Adipocyte (in vitro differentiated cells): ENCODE measurements around the gene PALD1.

Experiments
- DNase-seq: peaks from one replicate; pipeline ENCODE4 v3.0.0-alpha.2; 2015; ENCODE audit warnings: low read depth
- H3K27me3 ChIP-seq: replicated peaks from 2 replicates; pipeline ENCODE4 v1.7.0; 2013; ENCODE audit warnings: mild to moderate bottlenecking, low read length, moderate library complexity; ENCODE audit not compliant: control insufficient read depth, insufficient read depth
- H3K36me3 ChIP-seq: 2 replicates; pipeline ENCODE4 v1.7.0; 2013; ENCODE audit warnings: low read length, mild to moderate bottlenecking, moderate library complexity; ENCODE audit not compliant: control insufficient read depth, insufficient read depth, severe bottlenecking
- H3K4me1 ChIP-seq: 2 replicates; pipeline ENCODE4 v1.7.0; 2013; ENCODE audit warnings: mild to moderate bottlenecking, low read length, moderate library complexity; ENCODE audit not compliant: control insufficient read depth, insufficient read depth
- H3K4me3 ChIP-seq: 2 replicates; pipeline ENCODE4 v1.7.0; 2013; ENCODE audit warnings: mild to moderate bottlenecking, low read length, moderate library complexity
- H3K9ac ChIP-seq: 2 replicates; pipeline ENCODE4 v1.7.0; 2013; ENCODE audit warnings: mild to moderate bottlenecking, low read length, moderate library complexity
- H3K9me3 ChIP-seq: 2 replicates; pipeline ENCODE4 v1.7.0; 2013; ENCODE audit warnings: mild to moderate bottlenecking, low read length, moderate library complexity; ENCODE audit not compliant: control insufficient read depth

Gene PALD1

GRCh38 chr10:70459774-70460490 is 18.6 kb upstream of the PALD1 start:
- Histone ChIP-seq H3K4me3 (no peak overlapping the region), H3K4me1 (peaks cover 27% of the 10 kb centered on the region), H3K36me3 (no peaks in the 10 kb centered on the region), H3K9ac (no peak overlapping the region), H3K9me3 (no peaks in the 10 kb centered on the region), H3K27me3 (peaks cover 8% of the 10 kb centered on the region)
- DNase-seq: no peak

DNA sequence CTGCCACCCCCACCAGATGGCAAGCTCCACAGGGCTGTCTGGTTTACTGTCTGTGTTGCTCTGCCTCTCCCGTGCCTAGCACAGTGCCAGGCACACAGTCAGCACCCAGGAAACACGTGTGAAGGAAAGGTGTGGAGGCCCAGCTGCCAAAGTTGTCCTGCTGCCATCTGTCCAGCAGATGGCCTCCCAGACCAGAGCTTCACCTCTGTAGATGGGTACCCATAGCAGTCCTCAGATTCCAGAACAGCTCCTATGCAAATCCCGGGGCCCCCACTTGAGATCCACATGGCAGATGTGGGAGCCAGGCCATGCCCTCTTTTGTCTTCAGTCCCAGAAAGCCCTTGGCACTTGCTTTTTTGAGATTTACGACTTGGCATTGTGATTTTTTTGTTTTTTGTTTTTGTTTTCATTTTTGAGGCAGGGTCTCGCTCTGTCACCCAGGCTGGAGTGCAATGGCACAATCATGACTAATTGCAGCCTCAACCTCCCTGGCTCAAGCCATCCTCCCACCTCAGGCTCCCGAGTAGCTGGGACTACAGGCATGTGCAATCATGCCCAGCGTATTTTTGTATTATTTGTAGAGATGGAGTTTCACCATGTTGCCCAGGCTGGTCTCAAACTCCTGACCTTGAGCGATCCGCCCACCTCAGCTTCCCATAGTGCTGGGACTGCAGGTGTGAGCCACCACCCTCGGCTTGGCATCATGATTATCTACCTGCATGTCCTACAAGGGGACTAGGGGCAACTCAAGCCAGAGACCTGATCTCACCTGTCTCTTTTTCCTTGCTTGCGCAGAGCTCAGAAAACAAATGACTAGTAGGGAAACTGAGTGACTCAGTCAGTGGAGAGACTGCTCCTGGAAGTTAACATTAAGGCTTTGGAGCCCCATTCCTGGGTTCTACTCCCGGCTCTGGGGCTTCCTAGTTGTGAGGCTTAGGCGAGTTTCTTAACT is 16.9 kb upstream of the PALD1 start:
- DNase-seq: peak; percentile 77
- Histone ChIP-seq H3K4me1 (peaks cover 27% of the 10 kb centered on the region), H3K9me3 (no peaks in the 10 kb centered on the region), H3K27me3 (peaks cover 14% of the 10 kb centered on the region), H3K4me3 (no peak overlapping the region), H3K36me3 (no peaks in the 10 kb centered on the region), H3K9ac (no peak overlapping the region)

DNA sequence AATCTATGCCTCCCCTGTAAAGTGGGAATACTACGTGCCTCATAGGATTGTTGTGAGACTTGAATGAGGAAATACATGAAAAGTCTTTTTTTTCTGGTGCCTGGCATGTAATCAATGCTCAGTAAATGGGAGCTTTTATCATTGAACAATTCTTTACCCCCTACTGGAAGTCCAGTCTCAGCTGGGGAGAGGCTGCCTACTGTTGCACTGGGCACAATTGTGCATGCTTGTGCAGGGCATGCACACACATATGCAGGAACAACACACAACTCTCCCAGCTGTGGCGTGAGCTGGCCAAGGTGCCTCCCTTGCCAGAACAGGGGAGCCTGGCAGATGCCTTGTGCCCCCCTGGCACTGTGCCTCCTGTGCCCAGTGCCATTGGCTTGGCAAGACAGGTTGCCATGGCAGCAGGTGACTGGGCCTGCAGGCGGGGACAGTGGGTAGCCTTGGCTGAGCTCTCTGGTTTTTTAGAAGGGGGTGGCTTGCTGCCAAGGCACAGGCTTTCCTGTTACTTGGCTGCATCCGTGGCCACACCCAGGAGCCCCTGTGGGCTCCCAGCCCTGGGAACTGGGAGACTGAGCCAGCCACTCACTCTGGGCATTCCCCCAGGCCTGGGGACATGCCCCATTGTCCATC is 16.1 kb upstream of the PALD1 start:
- peak; percentile 40 for DNase-seq
- no peaks in the 10 kb centered on the region for H3K36me3 ChIP-seq

GRCh38 chr10:70465278-70465677 is 13.3 kb upstream of the PALD1 start:
- no peak for DNase-seq
- Histone ChIP-seq H3K4me3 (no peak overlapping the region), H3K36me3 (no peaks in the 10 kb centered on the region), H3K4me1 (peaks cover 17% of the 10 kb centered on the region), H3K9me3 (no peaks in the 10 kb centered on the region), H3K9ac (no peak overlapping the region), H3K27me3 (peaks cover 38% of the 10 kb centered on the region)

More for the DNA sequence above, 16.1 kb upstream of the PALD1 start:
- H3K4me1 ChIP-seq: peaks cover 27% of the 10 kb centered on the region
- no peak overlapping the region for H3K9ac ChIP-seq
- peaks cover 19% of the 10 kb centered on the region for H3K27me3 ChIP-seq
- no peak overlapping the region for H3K4me3 ChIP-seq
- no peaks in the 10 kb centered on the region for H3K9me3 ChIP-seq

- H3K9me3 ChIP-seq: no peaks in the 10 kb centered on the region
- H3K36me3 ChIP-seq: no peaks in the 10 kb centered on the region
- peaks cover 17% of the 10 kb centered on the region for H3K4me1 ChIP-seq
- no peak overlapping the region for H3K9ac ChIP-seq
- DNase-seq: no peak
- no peak overlapping the region for H3K4me3 ChIP-seq
- H3K27me3 ChIP-seq: peaks cover 38% of the 10 kb centered on the region
Observed at GRCh38 chr10:70465832-70466231, 12.7 kb upstream of the PALD1 start.

GRCh38 chr10:70466951-70467350 is 11.6 kb upstream of the PALD1 start:
- Histone ChIP-seq H3K27me3 (peaks cover 47% of the 10 kb centered on the region), H3K36me3 (no peaks in the 10 kb centered on the region), H3K9me3 (no peaks in the 10 kb centered on the region), H3K4me3 (no peak overlapping the region), H3K9ac (no peak overlapping the region), H3K4me1 (peaks cover 10% of the 10 kb centered on the region)
- DNase-seq: no peak

DNA sequence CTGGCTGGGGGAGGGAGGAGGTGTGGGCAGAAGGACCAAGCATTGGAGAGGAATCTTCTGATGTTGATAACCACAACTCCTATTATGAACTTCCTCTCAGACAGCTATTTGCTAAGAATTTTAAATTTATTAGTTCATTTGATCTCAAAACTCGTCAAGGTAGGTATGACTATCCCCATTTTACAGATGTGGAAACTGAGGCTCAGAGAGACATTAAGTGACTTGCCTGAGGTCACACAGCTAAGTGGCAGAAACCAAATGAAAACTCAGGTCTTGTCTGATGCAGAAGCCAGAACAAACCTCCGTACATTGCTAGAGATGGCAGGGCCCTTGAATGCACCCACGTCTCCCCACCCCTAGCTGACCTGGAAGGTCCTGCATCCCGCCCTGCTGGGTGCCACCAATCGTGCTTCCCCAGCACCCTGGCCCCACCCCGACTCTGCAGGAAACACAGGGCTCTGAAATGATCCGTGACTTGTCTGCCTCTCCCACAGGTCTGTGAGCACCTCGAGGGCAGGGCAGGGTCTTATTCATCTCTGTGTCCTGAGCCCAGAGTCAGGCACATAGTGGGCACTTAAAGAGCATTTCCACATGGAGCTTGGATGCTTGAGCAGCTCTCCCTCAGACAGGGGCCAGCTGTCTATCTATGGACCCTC is 5.6 kb upstream of the PALD1 start:
- H3K4me3 ChIP-seq: no peak overlapping the region
- H3K27me3 ChIP-seq: peaks cover 69% of the 10 kb centered on the region
- no peaks in the 10 kb centered on the region for H3K4me1 ChIP-seq
- no peak overlapping the region for H3K9ac ChIP-seq
- no peaks in the 10 kb centered on the region for H3K36me3 ChIP-seq
- no peak for DNase-seq
- H3K9me3 ChIP-seq: no peaks in the 10 kb centered on the region

DNA sequence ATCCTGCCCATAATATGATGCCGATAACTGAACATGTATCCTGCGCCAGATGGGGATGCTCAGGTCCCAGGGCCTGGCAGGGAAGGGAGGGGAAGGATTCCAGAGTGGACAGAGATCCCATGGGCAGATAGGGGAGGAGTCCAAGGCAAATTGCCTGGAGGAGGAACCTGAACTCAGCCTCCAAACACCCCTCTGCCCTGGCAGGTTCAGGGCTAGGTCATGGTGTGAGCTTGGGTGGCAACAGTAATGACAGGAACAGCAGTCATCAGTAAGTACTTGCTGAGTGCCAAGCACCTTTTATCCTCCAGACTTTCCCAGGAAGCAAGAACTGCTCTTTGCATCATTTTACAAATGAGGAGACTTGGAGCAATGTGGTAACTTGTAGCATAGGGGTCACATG is 3.8 kb upstream of the PALD1 start:
- no peaks in the 10 kb centered on the region for H3K9me3 ChIP-seq
- H3K4me1 ChIP-seq: no peaks in the 10 kb centered on the region
- H3K4me3 ChIP-seq: no peak overlapping the region
- DNase-seq: no peak
- no peaks in the 10 kb centered on the region for H3K36me3 ChIP-seq
- no peak overlapping the region for H3K9ac ChIP-seq
- H3K27me3 ChIP-seq: peaks cover 68% of the 10 kb centered on the region

DNA sequence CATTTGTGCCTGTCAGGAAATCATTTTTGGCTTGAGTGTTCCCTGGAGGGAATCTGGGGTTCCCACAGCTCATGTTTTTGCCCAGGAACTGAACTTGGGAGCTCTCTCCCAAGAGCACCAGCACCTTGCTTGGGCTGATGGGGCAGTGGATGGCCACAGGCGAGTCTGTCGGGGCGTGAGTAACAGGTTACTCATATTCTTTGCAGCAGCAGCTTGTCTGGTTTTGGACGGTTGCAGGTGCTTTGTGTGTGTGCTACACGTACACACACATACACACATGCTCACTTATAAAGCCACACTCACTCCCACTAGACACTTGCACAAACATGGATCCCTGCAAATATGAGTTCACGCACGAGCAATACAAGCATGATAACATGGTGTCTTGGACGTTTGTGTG is 2.9 kb upstream of the PALD1 start:
- H3K9me3 ChIP-seq: no peaks in the 10 kb centered on the region
- no peaks in the 10 kb centered on the region for H3K36me3 ChIP-seq
- H3K9ac ChIP-seq: no peak overlapping the region
- no peak for DNase-seq
- no peak overlapping the region for H3K4me3 ChIP-seq
- no peaks in the 10 kb centered on the region for H3K4me1 ChIP-seq
- peaks cover 76% of the 10 kb centered on the region for H3K27me3 ChIP-seq

DNA sequence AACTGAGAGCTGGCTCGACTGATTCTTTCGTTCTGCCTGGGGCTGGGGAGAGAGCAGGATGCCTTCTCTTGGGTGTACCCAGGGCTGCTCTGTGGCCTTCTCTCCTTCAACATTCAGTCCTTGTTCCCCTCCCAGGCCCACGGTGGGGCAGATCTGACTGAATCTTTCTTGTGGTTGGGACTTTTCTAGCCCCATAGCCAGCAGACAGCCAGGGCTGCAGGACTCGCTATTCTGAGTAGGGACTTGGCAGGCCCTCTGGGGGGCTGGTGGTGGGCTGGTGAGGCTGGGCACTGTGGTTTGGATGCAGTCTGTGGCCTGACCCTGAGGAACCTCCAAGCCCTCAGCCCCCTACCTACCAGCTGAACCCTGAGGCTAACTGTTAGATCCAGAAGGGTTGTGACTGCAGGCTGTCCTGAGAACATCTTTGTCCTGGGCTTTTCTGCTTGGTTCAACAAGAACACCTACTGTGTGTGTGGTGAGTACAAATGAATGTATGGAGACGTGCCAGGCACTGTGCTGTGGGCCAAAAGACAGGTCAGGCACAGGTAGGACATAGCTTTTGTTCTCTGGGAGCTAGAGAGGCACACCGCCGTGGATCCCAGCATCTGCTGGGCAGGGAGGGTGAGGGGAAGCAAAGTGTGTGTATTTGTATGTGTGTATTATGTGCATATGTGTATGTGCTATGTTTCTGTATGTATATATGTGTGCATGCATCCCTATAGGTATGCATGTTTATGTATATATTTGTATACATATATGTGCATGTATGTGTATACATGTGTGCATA is 2.1 kb upstream of the PALD1 start:
- no peaks in the 10 kb centered on the region for H3K4me1 ChIP-seq
- H3K9ac ChIP-seq: no peak overlapping the region
- DNase-seq: no peak
- H3K27me3 ChIP-seq: peaks cover 76% of the 10 kb centered on the region
- H3K9me3 ChIP-seq: no peaks in the 10 kb centered on the region
- H3K36me3 ChIP-seq: no peaks in the 10 kb centered on the region
- no peak overlapping the region for H3K4me3 ChIP-seq
